Occipital lobe (tissue), 2 donors: ENCODE data around the gene PXDC1. TPM values are rescaled to one million over a fixed set of nuclear protein-coding genes. Genes with fewer than 3 reads are reported as not detected.
A peak's percentile ranks its signal among the peaks of the same experiment; 100 is the strongest.

Source experiments
- DNase-seq: peaks from one replicate; lab custom pipeline; 2025; lab: John Stamatoyannopoulos, UW
- total RNA-seq: library from RNA; depleted of rRNA; stranded (reverse); fragments of >200 nt; gene quantifications from one replicate; pipeline ENCODE4 v1.2.3, GENCODE V29; 2014

PXDC1 gene, protein sequence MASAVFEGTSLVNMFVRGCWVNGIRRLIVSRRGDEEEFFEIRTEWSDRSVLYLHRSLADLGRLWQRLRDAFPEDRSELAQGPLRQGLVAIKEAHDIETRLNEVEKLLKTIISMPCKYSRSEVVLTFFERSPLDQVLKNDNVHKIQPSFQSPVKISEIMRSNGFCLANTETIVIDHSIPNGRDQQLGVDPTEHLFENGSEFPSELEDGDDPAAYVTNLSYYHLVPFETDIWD
- total RNA-seq, result 11.1 TPM

DNA sequence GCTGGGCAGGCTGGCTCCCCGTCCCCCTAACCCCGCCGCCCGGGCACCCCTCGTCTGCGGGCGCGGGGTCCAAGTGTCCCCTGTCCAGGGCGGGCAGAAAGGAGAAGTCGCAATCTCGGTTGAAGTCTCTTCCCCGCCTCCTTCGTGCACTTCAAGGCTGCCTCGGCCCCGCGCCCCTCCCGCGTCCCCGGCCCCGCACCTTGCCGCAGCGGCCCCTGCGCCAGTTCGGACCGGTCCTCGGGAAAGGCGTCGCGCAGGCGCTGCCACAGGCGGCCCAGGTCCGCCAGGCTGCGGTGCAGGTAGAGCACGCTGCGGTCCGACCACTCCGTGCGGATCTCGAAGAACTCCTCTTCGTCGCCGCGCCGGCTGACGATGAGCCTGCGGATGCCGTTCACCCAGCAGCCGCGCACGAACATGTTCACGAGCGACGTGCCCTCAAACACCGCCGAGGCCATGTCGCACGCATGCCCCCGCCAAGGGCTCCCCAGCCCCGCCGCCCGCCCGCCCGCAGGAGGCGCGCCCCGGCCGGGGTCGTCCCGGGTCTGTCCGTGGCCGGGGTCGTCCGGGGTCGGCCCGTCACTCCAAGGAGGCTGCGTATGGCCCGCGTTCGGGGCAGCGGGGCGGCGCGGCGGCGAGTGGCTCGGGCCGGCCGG lies at the start of gene PXDC1:
Gene PXDC1 (minus strand): TSS at position 637 of the 653 bp plus-strand sequence. CDS start 182 bp downstream, at position 455.
- no peak for DNase-seq

DNA sequence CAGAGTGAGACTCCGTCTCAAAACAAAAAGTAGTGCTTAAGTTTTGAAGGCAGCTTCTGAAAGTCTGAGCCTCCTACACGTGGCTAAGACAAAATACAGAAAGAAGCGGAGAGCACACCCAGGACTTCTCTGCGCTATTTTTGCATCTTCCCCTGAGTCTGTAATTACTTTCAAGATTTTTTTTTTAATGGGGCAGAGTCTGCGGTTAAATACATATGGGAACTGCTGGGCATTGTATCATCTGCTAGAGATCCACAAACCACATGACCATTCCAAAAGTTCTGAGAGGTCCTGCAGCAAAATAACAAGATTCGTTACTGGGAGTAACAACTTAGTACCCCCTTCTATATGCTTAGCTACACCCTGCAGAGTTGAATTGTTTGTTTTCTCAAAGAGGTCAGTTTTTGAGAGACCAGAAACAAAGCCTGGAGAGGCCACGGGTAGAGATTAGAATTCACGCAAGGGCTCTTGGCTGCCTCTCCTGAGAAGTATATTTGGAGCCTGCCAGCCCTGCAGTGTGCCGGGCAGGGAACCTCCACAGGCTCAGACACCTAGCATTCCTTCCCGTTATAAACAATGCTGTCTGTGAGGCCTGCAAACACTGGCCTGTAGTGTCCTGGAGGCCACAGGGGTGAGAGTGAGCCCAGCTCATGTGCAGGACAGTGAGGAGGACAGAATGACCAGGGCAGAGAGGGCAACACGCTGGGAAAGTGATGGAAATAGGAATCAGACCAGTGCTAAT lies 49.5 kb upstream of the PXDC1 start:
- DNase-seq, result no peak

DNA sequence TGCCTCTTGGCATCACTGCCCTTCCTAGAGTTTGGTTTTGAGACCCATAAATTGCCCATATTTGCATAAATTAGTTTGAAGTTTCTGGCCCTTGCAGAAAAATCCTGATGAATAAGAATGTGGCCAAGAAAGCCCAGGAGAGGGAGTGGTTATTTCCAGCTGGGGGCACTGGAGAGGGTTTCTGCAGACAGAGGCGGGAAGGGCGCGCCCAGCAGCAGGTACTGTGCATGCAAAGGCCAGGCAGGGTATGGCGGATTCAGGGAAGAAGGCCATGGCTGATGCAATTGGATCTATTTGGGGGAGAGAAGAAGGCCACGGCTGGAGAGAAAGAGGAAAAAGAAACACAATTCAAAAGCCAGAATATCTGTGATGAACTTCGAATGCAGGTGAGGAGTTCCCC lies 48.2 kb upstream of the PXDC1 start:
- no peak for DNase-seq

DNA sequence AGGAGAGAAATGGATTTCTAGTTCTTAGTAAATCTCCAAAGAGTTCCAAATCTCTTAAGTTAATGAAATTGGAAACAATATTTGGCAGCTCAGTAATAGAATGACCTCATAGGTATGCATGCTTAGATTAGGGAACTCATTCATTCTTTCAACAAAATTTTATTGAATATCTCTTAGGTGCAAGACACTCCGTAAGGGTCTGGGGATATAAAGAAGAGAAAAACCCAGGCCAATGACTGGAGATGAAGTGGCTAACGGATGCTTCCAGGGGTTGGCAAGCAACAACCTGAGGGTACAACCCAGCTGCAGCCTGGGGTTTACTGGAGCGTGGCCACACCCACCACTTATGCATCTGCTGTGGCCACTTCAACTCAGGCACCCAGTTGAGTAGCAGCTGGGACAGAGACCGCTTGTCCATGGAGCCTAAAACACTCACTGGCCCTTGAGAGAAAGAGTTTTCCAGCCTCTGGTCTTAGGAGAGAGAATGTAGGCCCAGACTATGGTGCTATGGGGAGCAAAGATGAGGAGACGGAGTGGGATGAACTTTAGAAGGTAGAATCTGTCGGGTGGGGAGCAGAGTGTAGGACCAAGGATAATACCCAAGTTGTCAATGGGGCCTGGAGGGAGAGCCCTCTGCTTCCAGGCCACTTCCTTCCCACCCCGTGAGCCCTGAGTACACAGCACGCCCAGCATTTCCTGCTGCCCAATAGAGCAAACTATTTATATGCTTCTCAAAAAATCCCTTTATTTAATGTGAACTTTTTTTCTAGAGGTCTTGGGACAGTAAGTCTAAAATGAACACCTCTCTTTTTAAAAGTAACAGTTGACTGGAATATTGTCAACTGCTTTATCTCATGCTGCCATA lies 46.8 kb upstream of the PXDC1 start:
- DNase-seq, result no peak

DNA sequence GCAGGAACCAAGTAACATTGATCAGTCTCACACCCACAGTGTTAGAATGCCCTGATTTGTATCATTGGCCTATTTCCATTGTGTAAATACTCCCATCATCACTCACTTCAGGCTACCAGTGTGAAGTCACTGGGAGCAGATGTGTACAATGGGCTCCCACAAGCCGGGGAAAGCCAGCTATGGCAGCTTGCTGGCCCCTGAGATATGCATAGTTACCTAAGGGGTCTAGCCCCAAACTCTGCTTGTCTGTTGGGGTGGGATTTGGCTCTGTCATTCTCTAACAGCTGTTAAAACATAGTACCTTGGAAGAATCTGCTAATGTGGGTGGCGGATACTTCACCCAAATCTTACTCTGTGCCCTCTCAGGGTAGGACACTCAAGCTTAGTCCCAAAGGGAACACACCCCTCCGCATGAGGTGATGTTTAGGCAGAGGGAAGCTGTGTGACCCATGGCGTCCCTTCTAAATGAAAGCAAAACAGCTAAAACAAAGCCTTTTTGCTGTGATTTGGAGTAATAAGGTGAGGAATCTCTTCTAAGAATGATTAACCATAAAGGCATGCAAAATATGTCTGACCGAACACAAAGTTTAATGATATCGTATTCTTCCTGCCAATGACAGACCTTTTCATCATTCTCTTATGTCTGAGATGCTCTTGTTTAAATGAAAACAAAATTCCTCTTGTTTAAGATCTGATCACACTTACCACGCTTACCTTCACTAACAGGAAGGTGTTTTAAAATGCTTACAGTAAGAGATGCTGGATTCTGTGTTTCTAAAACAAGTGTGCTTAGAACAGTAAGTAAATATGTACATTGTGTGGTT lies 45.9 kb upstream of the PXDC1 start:
- DNase-seq, result no peak

DNA sequence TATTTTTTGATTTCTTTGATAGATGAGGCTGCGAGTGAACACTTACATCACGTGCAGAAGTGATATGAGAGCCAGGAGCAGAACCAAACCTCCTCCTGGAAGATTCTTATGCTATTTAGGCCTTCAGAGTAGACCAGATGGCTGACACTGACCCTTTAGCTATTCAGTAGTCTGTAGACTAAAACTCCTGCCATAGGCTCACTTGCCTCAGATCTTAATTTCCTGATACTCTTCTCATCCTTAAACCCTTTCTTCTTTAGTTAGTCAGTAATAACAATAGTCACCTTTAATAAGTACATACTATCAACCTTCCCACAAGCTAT lies 45.2 kb upstream of the PXDC1 start:
- DNase-seq, result no peak

DNA sequence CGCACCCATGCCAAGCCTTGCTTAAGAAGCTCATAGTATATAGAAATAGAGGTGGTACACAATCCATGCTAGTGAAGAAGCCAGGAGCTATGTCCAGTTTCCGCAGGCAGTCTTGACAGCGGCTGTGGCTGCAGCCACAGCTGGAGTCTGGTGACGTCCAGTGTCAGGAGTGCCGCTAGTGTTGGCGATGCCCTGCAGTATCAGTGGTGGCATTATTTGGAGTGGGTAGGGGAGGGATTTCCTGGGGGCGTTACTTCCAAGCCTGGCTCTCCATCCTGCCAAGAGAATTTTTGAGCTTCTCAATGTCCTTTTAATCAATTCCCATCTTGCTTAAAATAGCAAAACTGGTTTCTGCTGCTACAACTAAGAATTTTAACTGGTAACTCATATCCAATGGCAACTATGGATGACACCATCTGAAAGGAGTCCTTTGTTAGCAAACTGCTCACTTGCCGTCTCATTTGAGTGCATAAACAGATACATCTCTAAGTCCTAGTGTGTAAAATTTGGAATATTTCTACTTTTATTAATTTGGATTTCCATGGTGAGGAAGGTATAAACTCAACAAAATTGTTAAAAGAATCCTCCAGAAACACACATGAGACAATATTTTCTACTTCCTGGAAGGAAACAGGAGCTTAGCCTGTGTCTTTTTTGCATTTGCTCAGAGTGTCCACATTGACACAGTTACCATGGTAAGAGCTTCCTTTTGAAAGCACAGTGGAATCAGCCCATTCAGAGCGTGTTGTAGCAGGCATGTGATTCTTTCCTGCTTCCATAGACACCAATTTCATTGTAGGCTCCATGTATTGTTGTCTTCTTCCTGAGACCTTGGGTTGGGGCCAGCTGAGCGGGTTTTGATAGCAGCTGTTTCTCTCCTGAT lies 44.6 kb upstream of the PXDC1 start:
- peak; percentile 22 for DNase-seq

DNA sequence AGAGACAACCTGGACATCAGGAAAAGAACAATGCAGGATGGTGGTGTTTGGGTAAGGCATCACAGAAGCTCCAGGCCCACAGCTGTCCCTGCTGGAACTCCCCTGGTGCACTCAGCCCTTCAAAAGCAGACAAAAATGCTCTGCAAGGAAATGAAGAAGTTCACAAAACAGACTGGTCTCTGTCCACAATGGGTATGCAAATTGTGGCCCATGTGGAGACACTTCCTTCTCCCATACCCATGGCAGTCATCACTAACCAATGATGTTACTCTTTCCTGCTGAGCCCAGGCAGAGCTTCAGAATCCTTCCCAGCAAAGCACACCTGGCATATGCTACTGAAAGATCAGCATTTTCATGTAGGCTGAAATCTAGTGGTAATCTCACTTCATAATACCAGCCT lies 42.6 kb upstream of the PXDC1 start:
- DNase-seq, result no peak

DNA sequence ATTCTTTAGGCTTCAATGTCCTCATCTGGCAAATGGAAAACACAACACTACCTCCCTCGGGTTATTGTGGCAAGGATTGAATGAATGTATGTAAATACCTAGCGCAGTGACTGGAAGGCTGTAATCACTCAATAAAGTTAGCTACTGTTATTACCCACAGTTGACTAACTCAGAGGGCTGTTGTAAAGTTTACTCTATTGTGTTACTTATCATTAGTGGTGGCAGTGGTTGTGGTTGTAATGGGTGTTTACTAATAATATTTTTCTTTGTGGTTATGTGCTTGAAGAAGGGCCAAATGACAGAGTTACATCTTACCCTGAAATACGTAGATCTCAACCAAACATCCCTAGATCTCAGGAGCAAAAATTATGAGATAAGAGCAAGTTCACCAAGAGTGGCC lies 42.0 kb upstream of the PXDC1 start:
- no peak for DNase-seq

DNA sequence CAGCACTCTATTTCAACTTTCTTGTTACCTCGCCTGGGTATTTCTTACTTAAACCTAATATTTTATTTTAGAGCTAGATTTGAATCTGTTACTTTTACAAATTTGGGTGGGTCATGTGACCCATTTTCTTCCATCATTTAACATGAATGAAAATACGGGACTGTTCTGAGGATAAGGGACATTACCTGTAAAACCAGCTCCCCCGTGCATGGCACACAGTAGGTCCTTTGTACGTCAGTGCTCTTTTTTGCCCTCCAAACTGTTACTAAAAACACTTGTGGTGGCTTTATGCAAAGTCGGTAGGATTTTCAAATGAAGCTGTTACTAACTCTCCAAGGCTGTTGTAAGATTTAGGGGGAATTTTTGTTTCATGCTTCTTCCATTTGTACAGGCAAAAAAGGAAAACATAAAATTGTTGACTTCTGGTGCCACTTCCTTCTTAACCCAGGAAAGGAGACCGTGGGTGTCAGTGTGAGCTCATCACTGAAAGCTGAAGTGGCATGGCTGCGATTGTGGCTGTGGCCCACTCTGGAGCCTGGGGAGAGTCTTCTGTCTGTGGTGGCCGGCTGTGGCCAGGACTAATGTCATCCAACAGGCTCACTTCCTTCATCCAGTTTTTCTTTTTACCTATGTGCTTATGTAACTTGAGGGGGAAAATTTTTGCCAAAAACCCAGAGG lies 40.2 kb upstream of the PXDC1 start:
- DNase-seq, result no peak

DNA sequence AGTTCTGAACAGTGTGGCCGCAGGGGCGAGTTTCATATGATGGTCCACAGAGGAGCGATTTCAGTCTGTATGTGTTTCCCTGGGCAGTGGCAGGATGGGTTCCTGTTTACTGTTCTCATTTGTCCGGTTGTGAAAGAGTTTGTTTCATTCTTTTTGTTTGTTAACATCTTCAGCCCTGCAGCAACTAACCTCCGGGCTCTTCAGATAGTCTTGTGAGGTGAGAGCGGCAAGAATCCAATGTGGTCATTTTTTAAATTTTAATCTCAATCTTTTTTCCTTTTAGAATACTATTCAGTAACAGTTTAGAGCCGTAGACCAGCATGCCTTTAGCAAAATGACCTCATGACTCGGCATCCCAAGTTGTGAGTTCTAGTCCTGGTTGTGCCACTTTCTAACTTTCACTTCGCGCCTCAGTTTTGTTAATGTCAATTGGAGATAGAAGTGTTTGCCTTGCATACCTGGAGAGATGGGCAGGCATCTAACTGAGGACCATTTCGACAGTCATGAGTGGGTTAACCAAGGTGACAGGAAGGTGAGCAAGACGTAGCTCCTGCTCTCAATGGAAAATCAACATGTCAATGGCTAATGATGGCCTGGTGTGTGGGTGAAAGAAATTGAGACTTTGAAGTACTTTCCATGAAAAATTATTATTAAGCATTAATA lies 38.5 kb upstream of the PXDC1 start:
- no peak for DNase-seq

DNA sequence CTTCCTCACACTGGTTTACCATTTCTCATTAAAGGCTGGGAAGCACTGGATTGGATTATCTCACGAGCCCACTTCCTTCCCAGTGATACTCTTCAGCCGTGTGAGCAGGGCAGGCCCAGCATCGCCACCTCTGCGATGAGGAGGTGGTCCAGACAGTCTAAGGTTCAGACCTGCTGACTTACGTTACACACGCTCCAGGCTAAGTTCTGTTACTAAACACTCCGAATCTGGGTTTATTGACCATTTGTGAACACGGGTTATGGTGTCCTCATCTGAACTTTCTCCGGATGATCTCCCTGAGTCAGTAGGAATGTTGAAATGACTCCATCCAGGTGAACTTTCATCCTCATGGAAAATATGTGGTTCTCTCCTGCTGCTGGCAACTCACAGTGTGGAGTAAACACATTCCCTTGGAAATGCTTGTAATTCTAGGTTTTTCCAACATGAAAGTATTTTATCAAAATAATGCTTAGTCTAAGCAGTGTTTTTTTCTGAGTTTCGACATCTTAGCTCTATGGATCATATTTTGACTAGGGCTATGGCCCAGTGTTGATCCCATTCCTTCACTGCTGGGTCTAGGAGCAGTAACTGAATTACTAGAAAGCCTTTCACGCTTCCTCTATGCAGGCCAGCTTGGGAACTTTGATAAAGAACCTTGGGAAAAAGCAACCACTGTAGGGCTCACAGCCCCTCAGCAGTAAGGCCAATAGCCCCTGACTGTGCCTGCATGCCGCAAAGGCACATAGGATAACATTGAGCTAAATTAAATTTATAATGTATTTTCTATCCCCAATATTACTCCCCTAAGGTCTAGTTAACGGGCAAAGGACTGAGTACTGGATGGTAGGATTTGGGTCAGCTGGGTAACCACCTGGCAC lies 37.7 kb upstream of the PXDC1 start:
- DNase-seq, result no peak

DNA sequence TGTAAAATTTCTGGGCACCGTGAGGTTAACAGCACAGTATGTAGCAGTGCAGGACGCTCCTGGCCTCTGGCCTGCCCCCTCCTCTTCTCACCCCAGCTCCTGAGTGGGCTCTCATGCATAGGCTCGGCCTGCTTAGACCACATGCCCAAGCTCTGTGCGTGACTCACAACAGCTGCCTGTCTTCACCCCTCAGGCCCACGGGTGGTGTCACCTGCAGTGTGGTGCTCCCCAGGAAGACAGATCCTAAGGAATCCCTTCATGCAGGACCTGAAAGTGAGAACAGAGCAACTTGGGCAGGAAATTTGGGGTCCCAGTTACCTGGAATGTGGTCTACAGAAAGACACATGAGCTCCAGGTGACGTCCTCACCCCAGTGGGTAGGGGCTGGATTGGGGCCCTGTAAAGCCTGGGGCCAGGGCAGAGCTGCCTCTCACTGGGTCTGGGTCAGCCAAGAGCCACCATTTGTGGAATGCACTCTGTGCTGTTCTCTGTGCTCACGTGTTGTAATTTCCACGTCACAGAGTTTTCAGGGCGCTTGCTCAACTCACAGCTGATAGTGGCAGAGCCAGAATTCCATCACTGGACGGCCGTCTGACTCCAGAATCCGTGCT lies 37.0 kb upstream of the PXDC1 start:
- DNase-seq, result no peak

DNA sequence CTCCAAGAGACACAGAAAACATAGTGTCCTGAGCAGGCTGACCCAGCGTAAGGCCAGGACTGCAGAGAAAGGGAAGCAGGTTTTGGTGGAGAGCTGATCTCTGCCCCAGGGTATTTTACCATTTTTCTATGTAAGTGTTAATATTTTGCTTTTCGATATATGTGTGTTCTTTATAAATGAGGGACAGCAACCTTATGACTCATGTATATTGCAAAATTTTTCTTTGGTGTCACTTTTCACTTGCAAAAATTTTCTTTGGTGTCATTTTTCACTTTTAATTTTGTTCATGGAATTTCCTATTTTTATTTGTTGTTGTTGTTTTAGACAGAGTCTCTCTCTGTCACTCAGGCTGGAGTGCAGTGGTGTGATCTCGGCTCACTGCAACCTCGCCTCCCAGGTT lies 34.6 kb upstream of the PXDC1 start:
- no peak for DNase-seq

DNA sequence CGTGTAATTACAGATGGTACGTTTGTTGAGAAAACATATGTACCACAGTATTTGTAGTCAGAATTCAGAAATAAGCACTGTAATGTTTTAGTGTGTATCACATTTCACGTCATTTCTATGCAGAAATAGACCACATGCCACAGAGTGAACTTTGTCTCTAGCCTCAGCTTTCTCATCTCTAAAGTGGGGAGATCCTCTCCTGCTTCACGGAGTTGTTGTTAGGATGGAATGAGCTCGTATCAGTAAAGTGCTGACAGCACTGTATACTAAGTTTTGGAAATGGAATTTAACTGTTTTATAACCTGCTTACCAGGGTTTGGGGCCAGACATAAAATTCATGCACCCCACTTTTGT lies 34.2 kb upstream of the PXDC1 start:
- DNase-seq, result no peak

DNA sequence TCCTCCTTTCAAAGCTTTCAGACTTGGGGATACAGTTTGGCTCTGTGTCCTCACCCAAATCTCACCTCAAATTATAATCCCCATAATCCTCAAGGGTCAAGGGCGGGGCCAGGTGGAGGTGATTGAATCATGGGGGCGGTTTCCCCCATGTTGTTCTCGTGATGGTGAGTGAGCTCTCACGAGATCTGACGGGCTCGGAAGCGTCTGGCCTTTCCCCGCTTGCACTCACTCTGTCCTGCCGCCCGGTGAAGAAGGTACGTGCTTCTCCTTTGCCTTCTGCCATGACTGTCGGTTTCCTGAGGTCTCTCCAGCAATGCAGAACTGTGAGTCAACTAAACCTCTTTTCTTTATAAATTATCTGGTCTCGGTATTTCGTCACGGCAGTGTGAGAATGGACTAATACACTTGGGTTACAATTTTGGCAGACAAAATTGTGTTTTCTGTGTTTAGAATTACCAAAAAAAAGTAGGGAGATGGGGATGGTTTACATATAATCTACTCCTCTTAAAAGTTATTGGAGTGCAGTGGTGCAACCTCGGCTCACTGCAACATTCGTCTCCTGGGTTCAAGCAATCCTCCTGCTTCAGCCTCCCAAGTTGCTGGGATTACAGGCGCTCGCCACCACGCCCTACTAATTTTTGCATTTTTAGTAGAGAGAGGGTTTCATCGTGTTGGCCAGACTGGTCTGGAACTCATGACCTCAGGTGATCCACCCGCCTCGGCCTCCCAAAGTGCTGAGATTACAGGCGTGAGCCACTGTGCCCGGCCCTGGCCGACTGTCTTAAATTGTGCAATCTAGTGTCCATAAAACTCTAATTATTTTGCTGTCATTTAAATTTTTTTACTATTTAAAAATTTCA lies 33.6 kb upstream of the PXDC1 start:
- DNase-seq, result no peak

DNA sequence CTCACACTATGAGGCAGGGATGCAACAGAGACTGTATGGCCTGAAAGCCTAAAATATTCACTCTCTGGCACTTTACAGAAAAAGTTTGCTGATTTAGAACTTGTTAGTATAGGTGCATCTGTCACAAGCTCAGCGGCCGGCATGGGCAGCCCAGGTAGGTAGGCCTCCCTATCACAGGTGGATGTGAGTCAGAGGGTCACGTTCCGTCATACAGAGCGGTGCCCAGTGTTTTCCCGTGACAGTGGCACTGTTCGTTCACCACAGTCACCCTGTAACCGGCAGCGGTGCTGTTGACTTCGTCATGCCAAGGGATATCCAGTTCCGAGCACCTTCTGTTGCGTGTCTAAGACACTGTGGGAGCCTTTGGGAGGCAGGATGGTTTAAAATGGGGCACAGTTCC lies 32.9 kb upstream of the PXDC1 start:
- DNase-seq, result no peak
